ENCODE measurements around the gene FNDC3B.

The FNDC3B gene

DNA sequence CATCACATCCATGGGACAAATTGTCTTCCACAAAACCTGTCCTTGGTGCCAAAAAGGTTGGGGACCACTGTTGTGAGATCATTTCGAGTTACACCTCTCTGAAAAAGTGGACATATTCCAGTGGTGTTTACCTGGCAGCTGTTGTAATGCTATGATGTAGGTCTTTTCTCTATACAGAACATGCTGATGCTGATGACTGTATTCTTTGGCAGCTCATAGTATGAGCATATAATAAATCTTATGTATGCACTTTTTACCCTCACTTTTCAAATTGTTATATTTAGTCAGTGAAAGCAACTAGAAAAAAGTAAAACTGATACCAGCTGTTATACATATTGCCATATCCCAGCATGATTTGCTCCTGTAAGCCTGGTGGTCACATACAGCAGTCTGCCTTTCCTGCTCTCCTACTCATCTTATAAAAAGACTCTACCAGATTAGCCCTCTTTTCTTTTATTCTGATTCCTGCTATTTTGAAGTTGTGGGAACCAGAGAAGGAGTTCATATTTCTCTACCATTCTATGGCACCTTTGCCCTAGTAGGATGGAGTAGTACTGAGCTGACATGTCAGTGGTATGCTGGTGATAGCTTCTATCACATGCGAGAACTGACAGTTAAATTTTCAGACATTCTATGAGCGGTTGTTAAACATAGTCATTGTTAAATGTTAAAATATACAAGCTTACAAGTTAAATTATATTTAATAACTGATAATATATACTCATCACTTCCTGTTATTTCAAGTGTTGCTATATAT is 128.7 kb downstream of the FNDC3B start:
- H3K27me3 ChIP-seq (ENCODE audit: insufficient read depth, low read length), result no peaks in the 10 kb centered on the region
- H3K4me3 ChIP-seq (ENCODE audit: low read length), result no peak overlapping the region
- WGBS, result 84% methylated on average over 2 of the region's 3 CpGs

DNA sequence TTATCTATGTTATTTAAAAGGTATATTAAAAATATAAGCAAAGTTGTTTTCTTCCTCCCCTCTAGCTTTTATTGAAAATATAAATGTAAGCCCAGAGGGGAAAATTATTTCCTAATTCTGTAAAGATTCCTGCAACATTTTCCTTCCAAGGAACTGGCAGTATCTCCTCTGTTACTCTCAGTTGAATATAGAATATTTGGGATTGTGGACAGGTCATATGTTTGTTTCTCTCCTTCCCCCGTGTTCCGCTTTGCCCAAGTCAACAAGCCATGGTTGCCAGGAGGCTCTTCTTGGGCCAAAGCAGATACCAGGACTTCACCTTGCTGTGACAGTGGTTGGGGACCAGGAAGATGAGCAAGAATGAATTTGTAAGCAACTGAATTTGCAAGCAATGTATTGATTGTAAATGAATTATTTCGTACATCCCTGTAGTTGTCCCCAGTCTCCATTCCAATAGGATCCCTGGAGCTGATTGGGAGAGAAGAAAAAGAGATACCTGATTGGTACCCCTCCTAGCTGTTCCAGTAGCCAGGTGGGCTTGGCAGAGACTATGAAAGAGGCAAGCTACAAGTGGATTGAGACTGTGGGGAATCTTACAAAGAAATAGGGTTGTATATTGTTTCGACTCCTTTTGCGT is 130.8 kb downstream of the FNDC3B start:
- no peaks in the 10 kb centered on the region for H3K36me3 ChIP-seq (ENCODE audit: insufficient read depth, low read length)
- no peak overlapping the region for H3K9ac ChIP-seq (ENCODE audit: low read depth, low read length)
- no peaks in the 10 kb centered on the region for H3K9me3 ChIP-seq (ENCODE audit: insufficient read depth, low read depth, low read length)
- WGBS, result 89% methylated on average over 5 of the region's 5 CpGs
- H3K27me3 ChIP-seq (ENCODE audit: insufficient read depth, low read length), result no peaks in the 10 kb centered on the region
- H3K4me1 ChIP-seq (ENCODE audit: insufficient read depth, low read length), result peaks cover 54% of the 10 kb centered on the region
- H3K4me3 ChIP-seq (ENCODE audit: low read length), result no peak overlapping the region
- peak overlapping the region; percentile 36; the same call in 1 of the 2 replicates for H3K27ac ChIP-seq (ENCODE audit: low read depth, low read length)

More for the DNA sequence above, 128.7 kb downstream of the FNDC3B start:
- Histone ChIP-seq H3K9ac (ENCODE audit: low read depth, low read length) (no peak overlapping the region), H3K36me3 (ENCODE audit: insufficient read depth, low read length) (no peaks in the 10 kb centered on the region), H3K9me3 (ENCODE audit: insufficient read depth, low read depth, low read length) (no peaks in the 10 kb centered on the region), H3K27ac (ENCODE audit: low read depth, low read length) (no peak overlapping the region), H3K4me1 (ENCODE audit: insufficient read depth, low read length) (peaks cover 41% of the 10 kb centered on the region)

DNA sequence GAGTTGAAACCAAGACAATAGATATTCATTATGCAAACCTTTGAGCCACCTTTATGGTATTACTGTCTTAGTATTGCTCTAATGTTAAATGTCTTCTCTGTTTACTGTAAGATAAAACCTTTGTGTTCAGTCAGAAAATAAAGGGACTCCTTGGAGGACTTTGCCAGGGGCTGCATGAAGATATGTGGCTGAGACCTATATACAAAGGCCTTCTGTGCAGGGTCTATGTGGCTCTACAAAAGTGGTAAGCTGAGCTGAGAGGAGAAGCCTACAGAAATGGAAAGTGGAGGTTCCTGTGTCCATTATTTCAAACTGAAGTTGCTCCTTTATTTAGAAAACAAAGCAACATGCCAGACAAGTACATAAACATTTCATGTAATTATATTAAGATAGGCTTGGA is 131.5 kb downstream of the FNDC3B start:
- H3K27me3 ChIP-seq (ENCODE audit: insufficient read depth, low read length), result no peaks in the 10 kb centered on the region
- no peaks in the 10 kb centered on the region for H3K36me3 ChIP-seq (ENCODE audit: insufficient read depth, low read length)
- H3K9me3 ChIP-seq (ENCODE audit: insufficient read depth, low read depth, low read length), result no peaks in the 10 kb centered on the region
- H3K9ac ChIP-seq (ENCODE audit: low read depth, low read length), result no peak overlapping the region
- peaks cover 58% of the 10 kb centered on the region for H3K4me1 ChIP-seq (ENCODE audit: insufficient read depth, low read length)
- peak overlapping the region; percentile 36; the same call in 1 of the 2 replicates for H3K27ac ChIP-seq (ENCODE audit: low read depth, low read length)
- H3K4me3 ChIP-seq (ENCODE audit: low read length), result no peak overlapping the region

DNA sequence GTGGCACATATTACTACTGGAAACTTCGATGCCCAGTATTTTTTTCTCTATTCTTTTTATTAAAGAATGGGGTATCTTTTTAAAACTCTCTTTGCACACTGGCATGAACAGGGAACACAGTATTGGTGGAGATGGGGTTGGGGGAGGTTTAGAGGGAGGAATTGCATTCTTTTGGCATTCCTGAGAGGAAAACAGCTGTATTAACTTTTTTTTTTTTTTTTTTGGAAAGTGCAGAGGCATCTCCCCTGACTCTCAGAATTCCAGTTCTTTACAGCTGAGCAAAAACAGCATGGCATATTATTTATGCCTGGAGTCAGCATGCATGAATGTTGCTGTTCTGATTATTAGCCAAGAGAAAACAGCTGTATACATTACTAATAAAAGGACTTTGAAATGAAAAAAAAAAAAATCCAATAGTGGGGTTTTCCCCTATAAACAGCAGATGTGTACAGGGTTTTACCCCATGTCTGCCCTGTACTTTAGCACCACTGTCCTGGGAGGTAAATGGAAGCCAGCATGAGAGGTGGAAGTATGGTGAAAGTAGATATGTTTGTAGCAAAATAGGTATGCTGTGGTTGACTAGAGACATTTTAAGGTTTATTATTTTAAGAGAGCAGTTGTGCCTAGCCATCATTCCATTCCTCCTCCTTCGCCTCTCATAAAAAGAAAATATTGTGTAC is 132.2 kb downstream of the FNDC3B start:
- Histone ChIP-seq H3K9me3 (ENCODE audit: insufficient read depth, low read depth, low read length) (no peaks in the 10 kb centered on the region), H3K4me3 (ENCODE audit: low read length) (no peak overlapping the region), H3K4me1 (ENCODE audit: insufficient read depth, low read length) (peaks cover 58% of the 10 kb centered on the region), H3K27me3 (ENCODE audit: insufficient read depth, low read length) (no peaks in the 10 kb centered on the region), H3K9ac (ENCODE audit: low read depth, low read length) (no peak overlapping the region), H3K27ac (ENCODE audit: low read depth, low read length) (peak overlapping the region; percentile 36; the same call in 1 of the 2 replicates), H3K36me3 (ENCODE audit: insufficient read depth, low read length) (no peaks in the 10 kb centered on the region)
- 83% methylated on average over 1 of the region's 2 CpGs for WGBS

DNA sequence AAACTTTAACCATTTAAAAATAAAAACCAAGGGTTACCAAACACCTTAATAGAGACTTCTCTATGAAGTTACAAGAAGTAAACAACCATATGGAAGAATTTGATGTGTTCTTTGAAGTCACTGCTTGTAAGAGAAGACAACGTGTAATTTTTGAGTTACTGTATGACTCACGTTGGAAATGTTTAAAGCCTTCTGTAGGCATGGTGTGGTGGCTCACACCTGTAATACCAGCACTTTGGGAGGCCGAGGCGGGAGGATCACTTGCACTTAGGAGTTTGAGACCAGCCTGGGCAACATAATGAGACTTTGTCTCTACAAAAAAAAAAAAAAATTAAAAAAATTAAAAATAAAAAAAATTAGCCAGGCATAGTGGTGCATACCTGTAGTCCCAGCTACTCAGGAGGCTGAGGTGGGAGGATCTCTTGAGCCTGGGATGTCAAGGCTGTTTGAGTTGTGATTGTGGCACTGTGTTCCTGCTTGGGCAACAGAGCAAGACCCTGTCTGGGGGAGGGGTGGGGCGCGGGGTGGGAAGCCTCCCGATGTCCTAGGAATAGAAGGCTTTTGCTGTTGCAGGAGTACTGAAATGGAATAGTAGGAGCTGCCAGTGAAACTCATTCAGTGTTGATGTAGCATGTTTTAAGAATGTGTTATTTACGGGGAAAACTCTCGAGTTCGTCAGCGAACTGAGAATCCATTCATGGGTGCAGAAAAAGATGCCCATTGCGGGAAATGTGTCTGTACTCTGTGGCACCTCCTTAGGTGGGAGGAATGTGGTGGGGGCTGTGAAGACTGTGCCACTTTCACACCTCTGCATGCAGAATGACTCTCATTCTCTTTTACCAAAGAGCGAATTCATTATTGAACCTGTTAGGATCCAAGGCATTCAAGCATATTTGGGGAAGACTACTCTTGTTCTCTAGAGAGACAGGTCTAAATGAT is 134.2 kb downstream of the FNDC3B start:
- Histone ChIP-seq H3K27ac (ENCODE audit: low read depth, low read length) (peak overlapping the region; percentile 92; the same call in 1 of the 2 replicates), H3K27me3 (ENCODE audit: insufficient read depth, low read length) (no peaks in the 10 kb centered on the region), H3K9ac (ENCODE audit: low read depth, low read length) (no peak overlapping the region), H3K4me1 (ENCODE audit: insufficient read depth, low read length) (peaks cover 66% of the 10 kb centered on the region), H3K9me3 (ENCODE audit: insufficient read depth, low read depth, low read length) (no peaks in the 10 kb centered on the region), H3K36me3 (ENCODE audit: insufficient read depth, low read length) (no peaks in the 10 kb centered on the region), H3K4me3 (ENCODE audit: low read length) (no peak overlapping the region)
- 81% methylated on average over 13 of the region's 13 CpGs for WGBS

DNA sequence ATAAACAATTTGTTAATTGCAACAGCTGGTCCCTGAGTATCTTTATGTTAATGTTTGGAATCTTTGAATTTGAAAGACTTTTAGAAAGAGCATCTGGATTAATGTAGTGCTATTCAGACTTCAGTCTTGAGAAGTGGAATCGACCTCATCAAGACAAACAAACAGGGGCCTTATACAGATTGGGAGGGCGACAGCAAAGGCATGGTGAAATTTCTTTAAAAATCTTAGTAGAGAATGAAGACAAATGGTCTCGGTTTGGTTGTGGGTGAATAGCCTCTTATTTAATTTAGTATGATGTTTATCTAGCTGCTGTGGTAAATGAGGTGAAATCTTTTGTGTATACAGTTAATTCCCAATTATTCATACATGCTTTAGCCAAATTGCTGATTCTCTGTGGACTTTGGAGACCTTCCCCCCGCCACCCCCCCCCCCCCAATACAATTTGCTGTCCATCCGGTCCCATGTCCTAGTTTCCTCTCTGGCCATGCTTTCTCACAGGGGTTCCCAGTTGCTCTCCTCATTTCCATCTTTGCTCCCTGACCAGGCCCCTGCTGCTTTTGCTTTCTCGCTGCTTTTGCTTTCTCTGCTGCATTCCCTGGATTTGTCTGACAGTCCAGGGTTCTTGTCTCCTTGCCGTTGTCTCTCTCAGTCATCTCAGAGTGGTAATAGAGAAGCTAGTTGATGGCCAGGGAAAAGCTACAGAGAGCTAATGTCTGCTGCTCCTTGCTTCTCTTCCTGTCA is 135.3 kb downstream of the FNDC3B start:
- no peaks in the 10 kb centered on the region for H3K27me3 ChIP-seq (ENCODE audit: insufficient read depth, low read length)
- no peaks in the 10 kb centered on the region for H3K9me3 ChIP-seq (ENCODE audit: insufficient read depth, low read depth, low read length)
- 18% methylated on average over 7 of the region's 7 CpGs for WGBS
- H3K9ac ChIP-seq (ENCODE audit: low read depth, low read length), result peak overlapping the region; percentile 20; the same call in 1 of the 2 replicates
- peak overlapping the region; percentile 16; the same call in 1 of the 2 replicates for H3K4me3 ChIP-seq (ENCODE audit: low read length)
- no peaks in the 10 kb centered on the region for H3K36me3 ChIP-seq (ENCODE audit: insufficient read depth, low read length)
- H3K27ac ChIP-seq (ENCODE audit: low read depth, low read length), result peak overlapping the region; percentile 92
- peaks cover 61% of the 10 kb centered on the region for H3K4me1 ChIP-seq (ENCODE audit: insufficient read depth, low read length)

DNA sequence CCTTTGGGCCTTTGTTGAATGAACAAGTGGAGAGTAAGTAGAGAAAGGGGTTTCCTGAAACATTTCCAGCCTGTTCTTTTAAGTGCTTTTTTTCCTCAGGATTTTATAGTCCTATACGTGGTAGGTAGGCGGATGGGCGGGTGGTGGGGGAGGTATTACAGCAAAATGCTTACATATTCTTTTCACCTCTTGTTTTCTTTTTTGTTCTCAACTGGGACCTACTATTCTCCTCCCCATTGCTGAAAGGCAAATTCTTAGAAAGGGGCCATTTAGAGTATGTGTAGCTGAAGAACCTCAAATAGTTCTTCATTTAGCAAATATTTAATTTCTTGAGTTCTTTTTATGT is 135.8 kb downstream of the FNDC3B start:
- no peaks in the 10 kb centered on the region for H3K9me3 ChIP-seq (ENCODE audit: insufficient read depth, low read depth, low read length)
- peak overlapping the region; percentile 20; the same call in 1 of the 2 replicates for H3K9ac ChIP-seq (ENCODE audit: low read depth, low read length)
- WGBS, result no CpG with 5 or more reads among the region's 3 CpGs
- no peaks in the 10 kb centered on the region for H3K36me3 ChIP-seq (ENCODE audit: insufficient read depth, low read length)
- peak overlapping the region; percentile 92 for H3K27ac ChIP-seq (ENCODE audit: low read depth, low read length)
- H3K4me3 ChIP-seq (ENCODE audit: low read length), result peak overlapping the region; percentile 16; the same call in 1 of the 2 replicates
- H3K27me3 ChIP-seq (ENCODE audit: insufficient read depth, low read length), result no peaks in the 10 kb centered on the region
- H3K4me1 ChIP-seq (ENCODE audit: insufficient read depth, low read length), result peaks cover 55% of the 10 kb centered on the region

DNA sequence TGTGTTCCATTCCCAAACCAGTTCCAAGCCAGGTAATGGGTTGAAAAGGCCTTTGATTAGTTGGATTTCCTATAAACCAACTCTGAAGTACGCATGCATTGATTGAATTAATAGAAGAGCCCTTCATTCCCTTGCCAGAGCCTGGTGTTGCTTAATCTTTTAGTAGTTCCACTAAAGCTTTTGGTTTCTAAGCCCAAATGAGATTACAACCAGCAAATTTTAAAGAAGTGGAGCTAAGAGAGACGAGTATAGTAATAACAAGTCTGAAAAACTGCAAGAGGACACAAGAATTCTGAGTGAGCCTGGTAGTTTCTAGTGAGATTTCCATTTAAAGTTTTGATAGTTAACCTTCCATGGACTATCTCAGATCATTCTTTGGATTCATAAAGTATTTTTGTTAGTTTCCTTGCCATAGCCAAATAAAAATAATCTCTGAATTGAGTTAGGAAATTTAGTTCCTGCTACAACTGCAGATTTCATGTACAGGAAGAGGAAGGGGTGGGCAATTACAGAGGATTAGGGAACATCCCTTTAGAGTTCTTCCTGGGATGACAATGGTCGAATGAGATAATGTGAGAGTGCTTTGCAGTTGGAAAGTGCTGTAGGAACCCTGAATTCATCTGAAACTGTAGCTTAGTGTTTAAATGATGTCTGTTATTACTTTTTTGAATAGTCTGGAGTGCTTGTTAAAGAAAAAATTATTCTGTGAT is 136.8 kb downstream of the FNDC3B start:
- Histone ChIP-seq H3K9ac (ENCODE audit: low read depth, low read length) (no peak overlapping the region), H3K4me3 (ENCODE audit: low read length) (no peak overlapping the region), H3K9me3 (ENCODE audit: insufficient read depth, low read depth, low read length) (no peaks in the 10 kb centered on the region), H3K4me1 (ENCODE audit: insufficient read depth, low read length) (peaks cover 45% of the 10 kb centered on the region), H3K27me3 (ENCODE audit: insufficient read depth, low read length) (no peaks in the 10 kb centered on the region), H3K36me3 (ENCODE audit: insufficient read depth, low read length) (no peaks in the 10 kb centered on the region), H3K27ac (ENCODE audit: low read depth, low read length) (peak overlapping the region; percentile 92; the same call in 1 of the 2 replicates)
- 87% methylated on average over 3 of the region's 3 CpGs for WGBS

DNA sequence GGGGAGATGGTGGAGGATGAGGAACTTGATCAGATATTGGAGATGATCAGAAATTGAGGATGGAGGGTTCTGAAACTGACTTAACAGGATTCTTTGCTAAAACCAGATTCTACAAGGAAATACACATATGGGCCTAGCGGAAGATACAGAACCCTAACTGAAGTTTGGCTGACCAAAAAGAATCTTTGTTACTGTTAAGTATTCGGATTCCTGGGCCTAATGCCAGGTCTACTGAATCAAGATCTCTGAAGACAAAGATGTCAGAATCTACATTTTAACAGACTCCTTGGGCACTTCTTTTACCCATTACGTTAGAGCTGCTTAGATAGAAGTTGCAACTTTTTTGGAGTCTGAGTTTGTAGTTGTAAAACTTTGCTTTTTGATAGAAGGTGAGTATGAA is 137.7 kb downstream of the FNDC3B start:
- Histone ChIP-seq H3K4me3 (ENCODE audit: low read length) (no peak overlapping the region), H3K36me3 (ENCODE audit: insufficient read depth, low read length) (no peaks in the 10 kb centered on the region), H3K9me3 (ENCODE audit: insufficient read depth, low read depth, low read length) (no peaks in the 10 kb centered on the region), H3K27ac (ENCODE audit: low read depth, low read length) (no peak overlapping the region), H3K4me1 (ENCODE audit: insufficient read depth, low read length) (peaks cover 37% of the 10 kb centered on the region), H3K27me3 (ENCODE audit: insufficient read depth, low read length) (no peaks in the 10 kb centered on the region), H3K9ac (ENCODE audit: low read depth, low read length) (no peak overlapping the region)
- 87% methylated on average over 3 of the region's 3 CpGs for WGBS

All from HUES64 (cell line).